Body of pancreas (tissue), 4 donors: Measurements from ENCODE around the gene PLCB1. TPM values are rescaled to one million over a fixed set of nuclear protein-coding genes. Genes with fewer than 3 reads are reported as not detected.

Experiments
- ATAC-seq: fragments of 150-250 bp; one replicate; pipeline ENCODE4 v1.9.1; 2016
- DNase-seq, 4 donors: peaks; one replicate each; pipeline ENCODE4 v3.0.0-alpha.2; 2019
- H3K27ac ChIP-seq, 4 donors: fragments of 200-600 bp; sonication (generic); 1 replicate in 3 of 4; 2 replicates in 1 of 4; pipeline versions ENCODE4 v1.5.1 to v1.6.1; 2016 to 2019; ENCODE audit warnings: mild to moderate bottlenecking in 1 of 4, mixed read lengths in 1 of 4, moderate library complexity in 1 of 4
- H3K27me3 ChIP-seq, 2 donors: fragments of 200-600 bp; sonication (generic); one replicate each; pipeline ENCODE4 v1.6.0; 2016; ENCODE audit warnings: mild to moderate bottlenecking in 1 of 2
- H3K36me3 ChIP-seq, 2 donors: fragments of 200-600 bp; sonication (generic); replicated peaks in 1 of 2; 2 replicates each; pipeline ENCODE4 v1.5.1; 2016; ENCODE audit warnings: low read depth in 2 of 2; ENCODE audit not compliant: insufficient read depth in 1 of 2
- H3K4me1 ChIP-seq: fragments of 200-600 bp; sonication (generic); one replicate; pipeline ENCODE4 v1.6.0; 2016
- H3K4me3 ChIP-seq, 2 donors: fragments of 200-600 bp; sonication (generic); 1 replicate in 1 of 2; 2 replicates in 1 of 2; pipeline ENCODE4 v1.5.1; 2016 to 2019
- H3K9me3 ChIP-seq, 3 donors: fragments of 200-600 bp; sonication (generic); 1 replicate in 2 of 3; 2 replicates in 1 of 3; pipeline ENCODE4 v1.5.1; 2016
- CTCF ChIP-seq, 7 experiments: fragments of 450-650 bp in 4 of 7; fragments of 200-600 bp in 3 of 7; sonication (generic) in 3 of 7; IDR thresholded peaks; one replicate each; pipeline ENCODE4 v1.5.1; 2016 to 2019; ENCODE audit warnings: antibody characterized with exemption in 7 of 7
- POLR2A ChIP-seq, 3 donors: fragments of 450-650 bp; IDR thresholded peaks; one replicate each; pipeline ENCODE4 v1.6.1; 2016; ENCODE audit warnings: antibody characterized with exemption in 3 of 3, mild to moderate bottlenecking in 2 of 3
- WGBS, 2 donors: methylation state at CpG; one replicate each; pipeline ENCODE4 v1.1.5; 2017; 5-methylcytosine and 5-hydroxymethylcytosine counted together
- intact Hi-C: fragments of 100-400 bp; cut with DNase I; formaldehyde crosslinking; loops from one replicate; pipeline ENCODE4 v1.15.1; 2023
- total RNA-seq, 2 donors: library from RNA; depleted of rRNA; stranded (reverse); fragments of >200 nt; gene quantifications; one replicate each; pipeline ENCODE4 v1.1.0, GENCODE V29; 2016

The PLCB1 gene
- total RNA-seq, 2 donors from 2014 or later = 32.9 to 46.1 TPM

- intact Hi-C loops = no loop called here
- no peak overlapping the region for H3K4me3 ChIP-seq
- no peaks in the 10 kb centered on the region for H3K36me3 ChIP-seq
- no peak for ATAC-seq
- TF ChIP-seq CTCF (IDR thresholded peaks at IDR 0.05) (no peak), POLR2A (IDR thresholded peaks at IDR 0.05) (no peak)
- H3K27ac ChIP-seq = no peak overlapping the region
- no peaks in the 10 kb centered on the region for H3K27me3 ChIP-seq
- H3K9me3 ChIP-seq = no peaks in the 10 kb centered on the region
- no peak for DNase-seq
- H3K4me1 ChIP-seq = peaks cover 26% of the 10 kb centered on the region
- WGBS, 2 donors = 40 to 50% methylated on average over 7 of the region's 7 CpGs
Measured at GRCh38 chr20:8242827-8243724, 111.0 kb downstream of the PLCB1 start.

DNA sequence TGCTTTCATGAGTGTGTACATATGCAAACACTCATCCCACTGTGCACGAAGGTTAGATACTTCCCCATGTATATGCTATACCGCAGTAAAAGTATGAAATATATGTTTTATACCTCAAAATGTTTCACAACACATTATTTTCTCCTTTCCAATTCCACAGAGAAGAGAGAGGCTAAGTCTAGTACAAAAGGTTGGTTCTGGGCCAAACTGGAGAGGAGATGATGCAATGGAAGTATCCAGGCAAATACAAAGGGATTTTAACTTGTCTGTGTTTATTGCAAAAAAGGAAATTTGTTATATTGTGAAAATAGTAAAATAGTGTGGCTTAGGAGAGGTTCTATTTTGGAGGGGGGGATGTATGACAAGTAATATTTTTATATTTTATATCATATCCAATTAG, 112.6 kb downstream of the PLCB1 start:
- ATAC-seq = peak; percentile 47
- Histone ChIP-seq H3K4me3 (no peak overlapping the region), H3K36me3 (no peaks in the 10 kb centered on the region), H3K9me3 (no peaks in the 10 kb centered on the region), H3K27ac (no peak overlapping the region), H3K27me3 (no peaks in the 10 kb centered on the region), H3K4me1 (peaks cover 26% of the 10 kb centered on the region)
- DNase-seq = peak in 3 of 4 donors; percentile 37 to 59 (median 40)
- intact Hi-C loops = no loop called here
- TF ChIP-seq CTCF (IDR thresholded peaks at IDR 0.05) (no peak), POLR2A (IDR thresholded peaks at IDR 0.05) (no peak)
- 78% methylated on average over 2 of the region's 2 CpGs for WGBS, 2 donors

DNA sequence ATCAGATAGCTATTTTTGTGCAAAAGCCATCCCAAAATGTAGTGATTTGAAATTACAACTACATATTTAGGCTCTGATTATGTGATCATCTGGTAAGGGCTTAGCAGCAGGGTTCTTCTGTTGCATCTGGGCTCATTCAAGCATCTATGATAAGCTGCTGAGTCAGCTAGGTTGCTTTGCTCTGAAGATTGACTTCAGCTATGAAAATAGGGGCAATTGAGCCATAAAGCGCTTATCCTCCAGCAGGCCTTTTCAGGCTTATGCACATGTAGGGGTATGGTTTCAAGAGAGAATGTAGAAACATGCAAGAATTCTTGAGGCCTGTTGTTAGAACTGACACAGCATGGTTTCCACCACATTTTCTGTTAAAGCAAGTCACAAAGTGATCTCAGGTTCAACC, 114.1 kb downstream of the PLCB1 start:
- Histone ChIP-seq H3K4me3 (no peak overlapping the region), H3K4me1 (peaks cover 33% of the 10 kb centered on the region), H3K27me3 (no peaks in the 10 kb centered on the region), H3K9me3 (peaks cover 0 to 2% (median 0%) of the 10 kb centered on the region in 3 donors), H3K27ac (no peak overlapping the region), H3K36me3 (no peaks in the 10 kb centered on the region)
- no peak for DNase-seq
- TF ChIP-seq CTCF (IDR thresholded peaks at IDR 0.05) (no peak), POLR2A (IDR thresholded peaks at IDR 0.05) (no peak)
- WGBS, 2 donors = 100% methylated on average over 1 of the region's 1 CpG
- no peak for ATAC-seq
- intact Hi-C loops = no loop called here

DNA sequence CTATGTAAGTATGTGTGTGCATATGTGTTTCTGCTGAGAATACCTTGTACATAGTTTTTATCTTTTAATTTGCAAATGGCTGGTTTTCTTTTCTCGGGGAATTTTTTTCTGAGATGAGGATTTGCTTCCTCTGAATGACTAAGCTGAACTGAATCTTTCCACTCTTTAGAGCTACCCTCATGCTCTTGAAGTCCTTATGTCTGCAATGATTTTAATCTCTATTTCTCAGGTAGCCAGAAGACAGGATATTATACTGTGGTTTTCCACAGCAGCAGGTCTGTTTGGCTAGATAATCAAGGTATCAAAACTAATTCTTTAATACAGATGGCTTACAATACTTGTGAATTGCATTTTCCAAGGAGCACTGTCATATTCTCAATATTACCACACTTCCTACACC, 114.7 kb downstream of the PLCB1 start:
- H3K4me1 ChIP-seq = peaks cover 28% of the 10 kb centered on the region
- ATAC-seq = no peak
- H3K36me3 ChIP-seq = no peaks in the 10 kb centered on the region
- H3K27me3 ChIP-seq = no peaks in the 10 kb centered on the region
- intact Hi-C loops = no loop called here
- 90 to 96% methylated on average over 1 of the region's 1 CpG for WGBS, 2 donors
- TF ChIP-seq CTCF (IDR thresholded peaks at IDR 0.05) = no peak
- no peak for TF ChIP-seq POLR2A (IDR thresholded peaks at IDR 0.05)
- peaks cover 0 to 2% (median 0%) of the 10 kb centered on the region in 3 donors for H3K9me3 ChIP-seq
- no peak overlapping the region for H3K27ac ChIP-seq
- H3K4me3 ChIP-seq = no peak overlapping the region
- no peak for DNase-seq

GRCh38 chr20:8248051-8248450, 116.0 kb downstream of the PLCB1 start:
- Histone ChIP-seq H3K4me3 (no peak overlapping the region), H3K36me3 (no peaks in the 10 kb centered on the region), H3K27me3 (no peaks in the 10 kb centered on the region), H3K9me3 (peaks cover 0 to 2% (median 0%) of the 10 kb centered on the region in 3 donors), H3K27ac (no peak overlapping the region), H3K4me1 (peaks cover 17% of the 10 kb centered on the region)
- intact Hi-C loops = no loop called here
- DNase-seq (no peak), ATAC-seq (no peak)
- TF ChIP-seq CTCF (IDR thresholded peaks at IDR 0.05) (no peak), POLR2A (IDR thresholded peaks at IDR 0.05) (no peak)
